22Rv1 (cell line): ENCODE measurements around the gene CAB39L.

Source experiments
- H3K27ac ChIP-seq: fragments of 450-650 bp; 2 replicates; pipeline ENCODE4 v1.5.1; 2017
- CTCF ChIP-seq: fragments of 450-650 bp; IDR thresholded peaks from 2 replicates; pipeline ENCODE4 v1.5.1; 2017; ENCODE audit warnings: mild to moderate bottlenecking
- ZFX ChIP-seq: fragments of 450-650 bp; IDR thresholded peaks from 2 replicates; pipeline ENCODE4 v1.6.1; 2017; ENCODE audit warnings: antibody characterized with exemption, borderline replicate concordance

CAB39L gene

DNA sequence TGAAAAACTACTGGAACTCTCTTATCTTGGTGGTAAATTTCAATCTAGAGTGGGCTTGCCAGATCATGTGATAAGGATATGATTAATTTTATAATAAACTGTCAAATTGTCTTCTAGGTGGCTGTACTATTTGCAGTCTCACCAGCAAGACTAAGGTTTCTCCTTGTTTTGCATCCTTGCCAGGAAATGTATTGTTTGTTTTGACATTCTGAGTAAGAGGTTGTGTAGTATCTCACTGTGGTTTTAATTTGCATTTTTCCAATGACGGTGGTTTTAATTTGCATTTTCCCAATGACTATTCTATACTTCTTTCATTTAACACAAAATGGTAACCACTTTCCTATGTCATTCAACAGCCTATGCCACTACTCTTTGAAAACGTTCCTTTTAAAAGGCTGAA lies 2.0 kb downstream of the CAB39L start:
- TF ChIP-seq CTCF (no peak), ZFX (no peak)
- H3K27ac ChIP-seq: no peak overlapping the region

- no peak overlapping the region for H3K27ac ChIP-seq
- TF ChIP-seq ZFX: no peak
- TF ChIP-seq CTCF: no peak
Measured at GRCh38 chr13:49441312-49441711, 2.6 kb downstream of the CAB39L start.

- TF ChIP-seq ZFX (no peak), CTCF (no peak)
- H3K27ac ChIP-seq: no peak overlapping the region
Measured at GRCh38 chr13:49439609-49440008, 4.3 kb downstream of the CAB39L start.

GRCh38 chr13:49437705-49438104 lies 6.2 kb downstream of the CAB39L start:
- TF ChIP-seq ZFX (no peak), CTCF (no peak)
- H3K27ac ChIP-seq: no peak overlapping the region

DNA sequence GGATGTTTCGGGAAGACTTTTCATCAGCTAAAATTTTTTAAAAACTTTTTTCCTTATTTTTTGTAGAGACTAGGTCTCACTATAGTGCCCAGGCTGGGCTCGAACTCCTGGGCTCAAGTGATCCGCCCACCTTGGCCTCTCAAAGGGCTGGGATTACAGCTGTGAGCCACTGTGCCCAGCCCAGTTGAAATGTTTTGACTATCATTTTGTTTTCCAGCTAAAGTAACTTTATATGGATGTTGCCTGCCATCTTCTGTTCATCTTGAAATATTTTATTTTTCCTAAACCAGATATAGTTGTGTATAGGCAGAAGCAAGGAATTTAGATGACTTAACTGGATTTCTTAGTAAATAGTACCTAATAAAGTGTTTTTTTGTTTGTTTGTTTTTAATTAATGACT lies 7.0 kb downstream of the CAB39L start:
- TF ChIP-seq CTCF: no peak; the same call in 1 of the 2 replicates
- no peak for TF ChIP-seq ZFX
- H3K27ac ChIP-seq: no peak overlapping the region

GRCh38 chr13:49435992-49436391 lies 7.9 kb downstream of the CAB39L start:
- H3K27ac ChIP-seq: no peak overlapping the region
- TF ChIP-seq ZFX: no peak
- TF ChIP-seq CTCF: no peak

DNA sequence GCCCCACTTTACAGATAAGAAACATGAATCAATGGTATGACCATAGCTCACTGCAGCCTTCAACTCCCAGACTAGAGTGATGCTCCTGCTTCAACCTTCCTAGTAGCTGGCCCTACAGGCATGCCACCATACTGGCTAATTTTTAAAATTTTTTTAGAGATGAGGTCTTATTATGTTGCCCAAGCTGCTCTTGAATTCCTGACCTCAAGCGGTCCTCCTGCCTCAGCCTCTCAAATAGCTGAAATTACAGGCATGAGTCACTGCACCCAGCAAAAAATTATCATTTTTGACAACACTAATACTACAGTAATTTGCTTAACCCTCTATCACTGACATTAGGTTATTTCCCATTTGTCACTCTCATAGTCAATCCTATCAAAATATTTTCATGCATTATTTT lies 14.7 kb downstream of the CAB39L start:
- no peak for TF ChIP-seq ZFX
- TF ChIP-seq CTCF: no peak

More for the DNA sequence above, 14.7 kb downstream of the CAB39L start:
- H3K27ac ChIP-seq: no peak overlapping the region
